C4-2B (cell line): Measurements from ENCODE around the gene KRT79.

Experiments used
- H3K27ac ChIP-seq: fragments of 450-650 bp; 2 replicates; pipeline ENCODE4 v1.5.1; 2017
- ZFX ChIP-seq: fragments of 450-650 bp; IDR thresholded peaks from 2 replicates; pipeline ENCODE4 v1.6.1; 2017
- TF ChIP-seq, protein P1 (sequence below): fragments of 450-650 bp; conservative IDR thresholded peaks from 2 replicates; pipeline ENCODE4 v1.5.1; 2017; ENCODE audit warnings: mild to moderate bottlenecking

Gene KRT79

DNA sequence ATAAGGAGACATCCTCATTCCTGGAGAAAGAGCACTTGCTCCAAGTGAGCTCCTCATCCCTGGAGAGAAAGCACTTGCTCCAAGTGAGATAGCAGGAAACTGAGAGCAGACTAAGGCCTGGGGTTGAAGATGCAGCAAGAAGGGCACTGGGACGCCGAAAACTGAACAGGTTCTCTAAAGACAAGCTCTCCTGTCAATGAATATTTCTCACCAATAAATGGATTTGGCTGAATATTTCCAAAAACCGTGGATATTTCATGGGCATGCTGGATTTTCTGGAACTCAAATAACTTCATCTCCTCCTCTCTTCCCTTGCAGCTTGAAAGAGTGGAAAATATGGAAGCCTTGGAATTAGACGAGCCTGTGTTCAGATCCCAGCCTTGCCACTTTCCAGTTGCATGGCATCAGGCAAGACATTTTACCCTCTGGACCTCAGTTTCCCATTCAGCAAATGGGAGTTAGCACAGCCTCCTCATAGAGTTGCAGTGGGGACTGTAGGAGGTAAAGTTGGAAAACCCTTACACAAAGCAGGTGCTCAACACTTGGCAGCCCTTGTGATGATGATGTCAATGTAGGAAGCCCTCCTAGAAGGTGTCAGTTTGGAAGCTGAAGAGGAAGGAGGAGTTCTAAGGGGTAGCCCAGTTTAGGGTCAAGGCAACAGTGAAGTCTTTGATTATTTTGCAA, 52.6 kb downstream of the KRT79 start:
- TF ChIP-seq, protein P1, sequence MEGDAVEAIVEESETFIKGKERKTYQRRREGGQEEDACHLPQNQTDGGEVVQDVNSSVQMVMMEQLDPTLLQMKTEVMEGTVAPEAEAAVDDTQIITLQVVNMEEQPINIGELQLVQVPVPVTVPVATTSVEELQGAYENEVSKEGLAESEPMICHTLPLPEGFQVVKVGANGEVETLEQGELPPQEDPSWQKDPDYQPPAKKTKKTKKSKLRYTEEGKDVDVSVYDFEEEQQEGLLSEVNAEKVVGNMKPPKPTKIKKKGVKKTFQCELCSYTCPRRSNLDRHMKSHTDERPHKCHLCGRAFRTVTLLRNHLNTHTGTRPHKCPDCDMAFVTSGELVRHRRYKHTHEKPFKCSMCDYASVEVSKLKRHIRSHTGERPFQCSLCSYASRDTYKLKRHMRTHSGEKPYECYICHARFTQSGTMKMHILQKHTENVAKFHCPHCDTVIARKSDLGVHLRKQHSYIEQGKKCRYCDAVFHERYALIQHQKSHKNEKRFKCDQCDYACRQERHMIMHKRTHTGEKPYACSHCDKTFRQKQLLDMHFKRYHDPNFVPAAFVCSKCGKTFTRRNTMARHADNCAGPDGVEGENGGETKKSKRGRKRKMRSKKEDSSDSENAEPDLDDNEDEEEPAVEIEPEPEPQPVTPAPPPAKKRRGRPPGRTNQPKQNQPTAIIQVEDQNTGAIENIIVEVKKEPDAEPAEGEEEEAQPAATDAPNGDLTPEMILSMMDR: no peak
- no peak for TF ChIP-seq ZFX
- H3K27ac ChIP-seq: no peak overlapping the region

DNA sequence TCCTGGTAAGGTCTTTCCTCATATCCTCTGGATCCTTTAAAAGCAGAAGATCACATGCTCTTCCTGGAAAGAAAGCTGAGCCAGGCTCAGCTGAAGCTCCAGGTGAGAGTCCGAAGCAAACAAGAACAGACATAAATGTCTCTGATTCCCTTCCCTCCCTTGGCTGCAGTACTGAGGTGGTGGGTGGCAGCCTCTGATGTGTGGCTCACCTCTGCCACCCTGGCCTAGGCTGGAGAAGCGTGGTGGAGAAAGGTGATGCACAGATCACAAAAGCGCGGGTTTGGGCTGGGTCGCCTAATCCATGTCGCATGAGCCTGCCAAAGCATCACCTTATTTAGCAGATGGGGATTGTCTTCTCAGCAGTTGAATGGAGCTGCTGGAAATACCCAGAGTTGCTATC, 54.2 kb downstream of the KRT79 start:
- H3K27ac ChIP-seq: no peak overlapping the region
- TF ChIP-seq, protein P1: no peak
- no peak for TF ChIP-seq ZFX

DNA sequence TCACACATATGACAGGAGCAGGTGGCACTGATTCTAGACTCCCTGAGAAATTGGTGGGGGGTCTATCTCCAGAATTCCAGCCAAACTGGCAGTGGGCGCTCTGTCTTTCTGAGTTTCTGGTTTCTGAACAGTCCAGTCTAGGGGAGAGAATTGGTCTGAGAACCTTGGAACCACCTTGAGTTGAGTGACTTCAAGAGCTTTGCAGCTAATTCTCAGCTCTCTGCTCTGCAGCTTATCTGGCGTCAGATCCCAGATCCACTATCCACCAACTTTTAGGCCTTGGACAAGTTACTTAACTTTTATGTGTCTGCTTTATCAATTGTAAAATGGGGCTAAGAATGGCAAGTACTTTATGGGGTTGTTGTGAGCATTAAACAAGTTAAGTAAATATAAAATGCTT, 55.3 kb downstream of the KRT79 start:
- TF ChIP-seq, protein P1: no peak
- no peak for TF ChIP-seq ZFX
- no peak overlapping the region for H3K27ac ChIP-seq

DNA sequence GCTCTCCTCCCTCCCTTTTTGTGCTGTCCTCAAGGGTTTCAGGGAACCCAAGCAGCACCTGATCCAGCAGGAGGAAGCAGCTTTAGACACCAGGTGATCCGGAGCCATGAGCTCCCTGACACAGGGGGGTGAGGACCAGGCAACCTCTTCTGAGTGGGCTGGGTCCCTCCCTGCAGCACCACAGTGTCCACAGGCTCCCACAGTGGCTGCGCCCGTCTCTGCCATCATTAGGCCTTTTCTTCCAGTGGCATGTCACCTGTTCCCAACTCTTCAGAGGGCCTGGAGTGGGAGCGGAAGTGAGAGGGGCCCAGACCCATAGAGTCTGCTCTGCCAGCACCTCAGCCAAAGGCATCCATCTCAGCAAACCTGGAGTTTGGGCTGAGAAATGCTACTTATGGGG, 56.5 kb downstream of the KRT79 start:
- H3K27ac ChIP-seq: no peak overlapping the region
- TF ChIP-seq, protein P1: no peak
- no peak for TF ChIP-seq ZFX

DNA sequence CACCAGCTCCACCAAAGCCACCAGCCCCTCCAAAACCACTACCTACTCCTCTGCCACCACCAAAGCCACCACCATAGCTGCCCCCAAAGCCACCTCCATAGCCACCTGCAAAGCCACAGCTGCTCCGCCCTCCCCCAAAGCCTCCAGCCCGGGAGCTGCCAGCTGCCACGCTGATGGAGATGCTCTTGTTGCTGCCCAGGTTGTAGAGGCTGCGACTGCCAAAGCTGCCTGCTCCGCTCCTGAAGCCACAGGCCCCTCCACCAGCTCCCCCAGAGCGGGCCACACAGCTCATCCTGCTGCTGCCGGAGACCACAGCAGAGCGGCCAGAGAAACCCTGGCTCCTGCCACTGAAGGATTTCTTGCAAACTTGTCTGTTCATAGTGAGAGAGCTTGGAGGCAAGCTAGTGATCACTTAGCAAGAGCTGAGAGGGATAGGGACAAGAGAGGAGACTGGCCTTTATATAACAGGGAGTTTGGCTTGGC, 57.2 kb downstream of the KRT79 start, which contains the start of gene KRT76:
TSS of gene KRT76 (minus strand) at position 433 of the 483 bp plus-strand sequence. CDS start at position 379, 54 bp downstream.
- no peak within 1 kb of the TSS for H3K27ac ChIP-seq
- TF ChIP-seq, protein P1: no peak
- TF ChIP-seq ZFX: no peak

DNA sequence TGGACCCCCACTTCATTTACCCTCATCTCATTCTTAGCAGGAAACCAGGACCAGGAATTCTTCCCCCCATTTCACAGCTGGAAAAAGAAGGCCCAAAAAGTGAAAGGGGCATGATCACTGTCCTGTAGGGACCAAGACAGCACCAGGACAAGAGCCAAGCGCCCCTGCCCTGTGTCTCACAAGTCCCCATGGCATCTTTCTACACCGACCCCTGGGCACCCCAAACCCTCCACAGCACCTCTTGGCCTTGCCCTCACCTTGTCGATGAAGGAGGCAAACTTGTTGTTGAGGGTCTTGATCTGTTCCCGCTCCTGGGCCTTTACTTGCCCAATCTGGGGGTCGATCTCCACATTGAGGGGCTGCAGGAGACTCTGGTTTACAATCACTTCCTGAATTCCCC, 57.7 kb downstream of the KRT79 start:
- TF ChIP-seq, protein P1: no peak
- H3K27ac ChIP-seq: no peak overlapping the region

DNA sequence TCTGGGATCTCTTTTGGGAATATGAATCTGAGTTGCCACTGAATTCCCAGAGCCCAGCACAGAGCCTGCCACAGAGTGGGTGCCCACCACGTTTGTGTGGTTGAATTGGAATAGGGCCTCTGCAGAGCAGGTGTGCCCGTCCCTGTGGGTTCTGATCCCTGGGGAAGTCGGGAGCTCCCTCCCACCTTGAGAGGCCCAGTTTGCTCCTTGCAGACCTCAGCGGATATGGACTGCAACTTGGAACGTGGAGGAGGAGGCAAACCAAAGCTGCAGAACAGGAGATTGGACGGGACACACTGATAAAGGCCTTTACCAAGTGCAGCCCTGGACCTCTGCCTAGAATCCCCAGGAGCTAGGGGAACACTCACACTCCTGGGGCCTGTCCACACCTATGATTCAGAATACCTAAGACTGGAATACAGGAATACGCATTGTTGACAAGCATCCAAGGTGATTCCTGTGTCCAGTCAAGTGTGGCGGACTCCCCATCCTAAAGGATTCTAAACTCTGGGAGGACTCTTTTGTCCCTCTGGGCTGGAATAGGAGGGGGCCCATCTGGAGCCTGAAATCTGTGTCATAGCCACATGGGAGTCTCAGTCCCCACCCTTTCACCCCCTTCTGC, 59.4 kb downstream of the KRT79 start:
- TF ChIP-seq ZFX: no peak
- TF ChIP-seq, protein P1: no peak
- H3K27ac ChIP-seq: no peak overlapping the region
